GM06990 (cell line): Measurements from ENCODE around the gene SEMG2.

Experiments used
- DNase-seq: peaks from one replicate; pipeline ENCODE4 v3.0.0-alpha.2; 2011; ENCODE audit not compliant: insufficient read length; ENCODE audit errors: extremely low read depth
- H3K27me3 ChIP-seq: replicated peaks from 2 replicates; pipeline ENCODE4 v1.6.0; 2011; ENCODE audit warnings: low read length; ENCODE audit not compliant: control insufficient read depth, insufficient read depth
- H3K36me3 ChIP-seq: 2 replicates; pipeline ENCODE4 v1.5.1; 2011; ENCODE audit warnings: low read length; ENCODE audit not compliant: control insufficient read depth, insufficient read depth
- H3K4me3 ChIP-seq: replicated peaks from 2 replicates; pipeline ENCODE4 v1.5.1; 2011; ENCODE audit warnings: low read depth, mild to moderate bottlenecking, control low read depth, low read length
- TF ChIP-seq, protein P1 (sequence below): IDR thresholded peaks from 2 replicates; pipeline ENCODE4 v1.5.1; 2011; ENCODE audit warnings: low read length, control low read depth, mild to moderate bottlenecking, inconsistent platforms; ENCODE audit not compliant: insufficient read depth, poor library complexity, severe bottlenecking

The SEMG2 gene

GRCh38 chr20:45258259-45258658 is 37.1 kb downstream of the SEMG2 start:
- Histone ChIP-seq H3K36me3 (no peaks in the 10 kb centered on the region), H3K27me3 (peaks cover 2% of the 10 kb centered on the region), H3K4me3 (no peak overlapping the region)
- no peak for DNase-seq
- TF ChIP-seq, protein P1, sequence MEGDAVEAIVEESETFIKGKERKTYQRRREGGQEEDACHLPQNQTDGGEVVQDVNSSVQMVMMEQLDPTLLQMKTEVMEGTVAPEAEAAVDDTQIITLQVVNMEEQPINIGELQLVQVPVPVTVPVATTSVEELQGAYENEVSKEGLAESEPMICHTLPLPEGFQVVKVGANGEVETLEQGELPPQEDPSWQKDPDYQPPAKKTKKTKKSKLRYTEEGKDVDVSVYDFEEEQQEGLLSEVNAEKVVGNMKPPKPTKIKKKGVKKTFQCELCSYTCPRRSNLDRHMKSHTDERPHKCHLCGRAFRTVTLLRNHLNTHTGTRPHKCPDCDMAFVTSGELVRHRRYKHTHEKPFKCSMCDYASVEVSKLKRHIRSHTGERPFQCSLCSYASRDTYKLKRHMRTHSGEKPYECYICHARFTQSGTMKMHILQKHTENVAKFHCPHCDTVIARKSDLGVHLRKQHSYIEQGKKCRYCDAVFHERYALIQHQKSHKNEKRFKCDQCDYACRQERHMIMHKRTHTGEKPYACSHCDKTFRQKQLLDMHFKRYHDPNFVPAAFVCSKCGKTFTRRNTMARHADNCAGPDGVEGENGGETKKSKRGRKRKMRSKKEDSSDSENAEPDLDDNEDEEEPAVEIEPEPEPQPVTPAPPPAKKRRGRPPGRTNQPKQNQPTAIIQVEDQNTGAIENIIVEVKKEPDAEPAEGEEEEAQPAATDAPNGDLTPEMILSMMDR, result no peak

- TF ChIP-seq, protein P1, result no peak
- H3K36me3 ChIP-seq, result no peaks in the 10 kb centered on the region
- DNase-seq, result no peak
- no peak overlapping the region for H3K4me3 ChIP-seq
- peaks cover 2% of the 10 kb centered on the region for H3K27me3 ChIP-seq
Observed at GRCh38 chr20:45258664-45259063, 37.5 kb downstream of the SEMG2 start.

GRCh38 chr20:45263556-45264266 is 42.5 kb downstream of the SEMG2 start:
- Histone ChIP-seq H3K36me3 (no peaks in the 10 kb centered on the region), H3K4me3 (no peak overlapping the region), H3K27me3 (peaks cover 2% of the 10 kb centered on the region)
- TF ChIP-seq, protein P1, result no peak
- DNase-seq, result no peak

DNA sequence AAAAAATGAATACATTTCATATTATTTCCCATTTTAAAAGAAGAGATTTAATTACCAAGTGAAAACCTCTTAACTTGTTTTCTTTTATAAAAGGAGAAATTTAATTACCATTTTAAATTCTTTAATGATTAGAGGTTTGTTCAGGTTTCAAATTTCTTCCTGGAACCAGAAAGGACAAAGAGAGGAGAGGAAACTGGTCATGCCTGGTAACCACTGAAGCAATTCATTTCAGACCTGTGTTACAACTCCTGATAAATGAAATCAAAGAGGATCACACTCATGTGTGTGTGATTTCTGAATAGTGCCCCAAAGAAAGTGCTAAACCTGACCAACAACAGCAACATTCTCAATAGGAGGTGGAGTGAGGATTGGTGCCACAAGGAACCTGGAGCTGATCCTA is 45.8 kb downstream of the SEMG2 start:
- TF ChIP-seq, protein P1, result no peak
- DNase-seq, result no peak
- Histone ChIP-seq H3K27me3 (no peaks in the 10 kb centered on the region; the same call in 1 of the 2 replicates), H3K4me3 (no peak overlapping the region), H3K36me3 (no peaks in the 10 kb centered on the region)

DNA sequence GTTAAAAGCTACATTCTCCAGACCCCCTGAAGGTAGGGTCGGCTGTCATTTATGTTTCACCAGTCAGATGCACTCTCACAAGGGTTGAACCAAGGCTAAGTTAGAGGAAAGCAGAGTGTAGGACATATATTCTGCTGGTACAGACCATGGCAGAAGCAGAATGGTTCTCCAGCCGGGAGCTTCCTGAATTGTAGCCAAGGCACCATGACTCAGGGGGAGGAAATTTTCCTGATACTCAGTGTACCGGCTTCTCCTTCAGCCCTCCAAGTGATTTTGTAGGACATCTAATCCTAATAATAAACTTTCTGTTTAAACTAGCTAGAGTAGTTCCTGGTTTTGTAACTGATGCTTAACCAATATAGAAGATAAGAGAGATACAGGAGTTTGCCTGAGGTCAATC is 47.4 kb downstream of the SEMG2 start:
- TF ChIP-seq, protein P1, result no peak
- no peaks in the 10 kb centered on the region for H3K36me3 ChIP-seq
- no peaks in the 10 kb centered on the region; the same call in 1 of the 2 replicates for H3K27me3 ChIP-seq
- no peak overlapping the region for H3K4me3 ChIP-seq
- DNase-seq, result no peak
